ENCODE data around the gene SFI1. TPM values are rescaled to one million over a fixed set of nuclear protein-coding genes. Genes with fewer than 3 reads are reported as not detected.

The SFI1 gene
- total and polyA plus RNA-seq, 2 of the 4 experiments (the other 2 are of a cell fraction) = 9.9 to 12.0 TPM

DNA sequence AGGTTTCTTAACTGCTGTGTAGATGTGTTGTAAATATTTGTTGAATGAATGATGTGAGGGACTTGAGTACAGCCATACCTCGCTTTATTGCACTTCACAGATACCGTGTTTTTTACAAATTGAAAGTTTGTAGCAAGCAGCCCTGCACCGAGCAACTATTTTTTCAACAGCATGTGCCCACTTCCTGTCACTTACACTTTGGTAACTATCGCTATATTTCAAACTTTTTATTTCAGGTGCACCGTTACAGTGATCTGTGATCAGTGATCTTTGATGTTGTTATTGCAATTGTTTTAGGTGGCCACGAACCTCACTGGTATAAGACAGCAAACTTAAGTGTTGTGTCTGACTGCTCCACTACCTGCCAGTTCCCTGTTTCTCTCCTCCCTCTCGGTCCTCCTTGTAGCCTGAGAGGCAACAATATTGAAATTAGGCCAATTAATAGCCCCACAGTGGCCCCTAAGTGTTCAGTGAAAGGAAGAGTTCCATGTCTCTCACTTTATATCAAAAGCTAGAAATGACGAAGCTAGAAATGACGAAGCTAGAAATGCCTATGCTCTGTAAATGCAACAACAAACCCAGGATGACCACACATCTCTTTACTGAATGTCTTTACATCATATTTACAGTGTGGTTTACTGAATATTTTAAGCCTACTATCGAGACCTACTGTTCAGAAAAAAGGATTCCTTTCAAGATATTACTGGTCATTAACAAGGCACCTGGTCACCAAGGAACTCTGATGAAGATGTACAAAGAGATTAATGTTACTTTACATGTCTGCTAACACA, 1.0 kb downstream of the SFI1 start:
- Histone ChIP-seq H2AK9ac (replicated peaks; ENCODE audit: low read depth, low read length, poor library complexity) (peak overlapping the region; percentile 70), H3K36me3 (ENCODE audit: control insufficient read depth, insufficient read depth, low read length) (no peaks in the 10 kb centered on the region), H3K4ac (ENCODE audit: low read depth, low read length) (peak overlapping the region; percentile 57; the same call in 1 of the 2 replicates), H3K4me1 (ENCODE audit: control insufficient read depth, insufficient read depth, low read length) (no peaks in the 10 kb centered on the region), H3K4me3 (ENCODE audit: insufficient read depth, low read depth, low read length) (peak overlapping the region; percentile 77), H3K56ac (ENCODE audit: extremely low read depth, insufficient read depth, low read length) (no peak overlapping the region), H2BK120ac (ENCODE audit: low read depth, low read length) (no peak overlapping the region), H2BK20ac (ENCODE audit: low read depth, low read length) (no peak overlapping the region), H3K18ac (ENCODE audit: low read depth, low read length) (no peak overlapping the region), H2AFZ (replicated peaks; ENCODE audit: low read length, poor library complexity) (peak overlapping the region; percentile 94), H4K91ac (ENCODE audit: insufficient read depth, low read depth, low read length) (no peak overlapping the region), H3K9me1 (ENCODE audit: insufficient read depth, low read length) (peaks cover 3% of the 10 kb centered on the region; the same call in 1 of the 2 replicates), H2BK15ac (ENCODE audit: low read depth, low read length) (no peak overlapping the region), H3K23ac (ENCODE audit: low read depth, low read length) (peak overlapping the region; percentile 74; the same call in 1 of the 2 replicates), H4K20me1 (ENCODE audit: insufficient read depth, low read length) (no peaks in the 10 kb centered on the region), H2AK5ac (ENCODE audit: low read depth, low read length) (no peak overlapping the region), H3K79me1 (ENCODE audit: low read depth in 1 of 2, low read length in 2 of 2) (peaks cover 13 to 26% of the 10 kb centered on the region in 2 experiments), H4K8ac (ENCODE audit: low read depth in 2 of 2, low read length in 2 of 2) (peak overlapping the region; percentile 20 to 37; a peak in 2 of 4 replicates), H3K9ac (ENCODE audit: low read depth, low read length) (peak overlapping the region; percentile 63; the same call in 1 of the 2 replicates), H3K14ac (replicated peaks; ENCODE audit: low read depth, low read length) (no peak overlapping the region), H4K5ac (ENCODE audit: low read depth, low read length) (no peak overlapping the region), H3K9me3 (ENCODE audit: control insufficient read depth, insufficient read depth, low read length) (no peaks in the 10 kb centered on the region), H3K4me2 (ENCODE audit: low read depth, low read length) (peak overlapping the region; percentile 74), H3K27ac (ENCODE audit: insufficient read depth, low read length) (no peak overlapping the region; the same call in 1 of the 2 replicates), H2BK5ac (ENCODE audit: low read depth, low read length, poor library complexity, severe bottlenecking) (no peak overlapping the region), H3K27me3 (ENCODE audit: control insufficient read depth, insufficient read depth, low read length) (no peaks in the 10 kb centered on the region)
- ChIA-PET POLR2A (ENCODE audit: unreplicated experiment) (no interaction called here), CTCF (interaction anchor here (0.5 kb wide), 1 partner anchor 63 kb away, joined by 3 read pairs; no protein-coding TSS in a partner anchor)
- no CpG with 5 or more reads among the region's 10 CpGs for WGBS, 2 experiments (ENCODE audit: extremely low coverage in 2 of 2, insufficient read length in 1 of 2)
- ATAC-seq (ENCODE audit: low read depth) = no peak
- dilution Hi-C loops (cut with HindIII; ENCODE audit: low sequenced_read_pairs, unreplicated experiment) = no loop called here
- no peak for DNase-seq
- in situ Hi-C loops (cut with MboI; ENCODE audit: low sequenced_read_pairs) = no loop called here
- BruUV-seq (replicated peaks) = no TSS peak
- intact Hi-C loops (cut with micrococcal nuclease) = loop anchor here (2.0 to 5.0 kb wide), 2 partner anchors 35 to 135 kb away; no protein-coding TSS in a partner anchor
- no peak for TF ChIP-seq MXI1 (IDR thresholded peaks at IDR 0.05; ENCODE audit: borderline replicate concordance, low read depth, low read length)
- TF ChIP-seq MAZ (IDR thresholded peaks at IDR 0.05; ENCODE audit: borderline replicate concordance, low read depth, low read length) = no peak
- no peak for TF ChIP-seq RCOR1 (IDR thresholded peaks at IDR 0.05; ENCODE audit: insufficient replicate concordance, low read length)
- no peak for TF ChIP-seq RAD21 (IDR thresholded peaks at IDR 0.05; ENCODE audit: low read length)
- TF ChIP-seq, protein P1, sequence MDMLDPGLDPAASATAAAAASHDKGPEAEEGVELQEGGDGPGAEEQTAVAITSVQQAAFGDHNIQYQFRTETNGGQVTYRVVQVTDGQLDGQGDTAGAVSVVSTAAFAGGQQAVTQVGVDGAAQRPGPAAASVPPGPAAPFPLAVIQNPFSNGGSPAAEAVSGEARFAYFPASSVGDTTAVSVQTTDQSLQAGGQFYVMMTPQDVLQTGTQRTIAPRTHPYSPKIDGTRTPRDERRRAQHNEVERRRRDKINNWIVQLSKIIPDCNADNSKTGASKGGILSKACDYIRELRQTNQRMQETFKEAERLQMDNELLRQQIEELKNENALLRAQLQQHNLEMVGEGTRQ (IDR thresholded peaks at IDR 0.05; ENCODE audit: low read depth, low read length) = no peak
- TF ChIP-seq CEBPB (IDR thresholded peaks at IDR 0.05; ENCODE audit: low read depth, low read length) = no peak
- TF ChIP-seq FOS (IDR thresholded peaks at IDR 0.05; ENCODE audit: low read depth, low read length) = no peak
- no peak for TF ChIP-seq RFX5 (IDR thresholded peaks at IDR 0.05; ENCODE audit: low read depth, low read length)
- no peak for TF ChIP-seq POLR2A (IDR thresholded peaks at IDR 0.05; ENCODE audit: low read depth, low read length)
- no peak for TF ChIP-seq MAFK (IDR thresholded peaks at IDR 0.05; ENCODE audit: low read depth, low read length)
- no peak for TF ChIP-seq BHLHE40 (IDR thresholded peaks at IDR 0.05; ENCODE audit: low read depth, low read length)
- TF ChIP-seq SMC3 (IDR thresholded peaks at IDR 0.05; ENCODE audit: low read depth, low read length) = no peak
- no peak for TF ChIP-seq CHD1 (IDR thresholded peaks at IDR 0.05; ENCODE audit: low read depth, low read length)
- no peak for TF ChIP-seq NFE2L2 (IDR thresholded peaks at IDR 0.05; ENCODE audit: low read depth, low read length)
- TF ChIP-seq, protein P2, sequence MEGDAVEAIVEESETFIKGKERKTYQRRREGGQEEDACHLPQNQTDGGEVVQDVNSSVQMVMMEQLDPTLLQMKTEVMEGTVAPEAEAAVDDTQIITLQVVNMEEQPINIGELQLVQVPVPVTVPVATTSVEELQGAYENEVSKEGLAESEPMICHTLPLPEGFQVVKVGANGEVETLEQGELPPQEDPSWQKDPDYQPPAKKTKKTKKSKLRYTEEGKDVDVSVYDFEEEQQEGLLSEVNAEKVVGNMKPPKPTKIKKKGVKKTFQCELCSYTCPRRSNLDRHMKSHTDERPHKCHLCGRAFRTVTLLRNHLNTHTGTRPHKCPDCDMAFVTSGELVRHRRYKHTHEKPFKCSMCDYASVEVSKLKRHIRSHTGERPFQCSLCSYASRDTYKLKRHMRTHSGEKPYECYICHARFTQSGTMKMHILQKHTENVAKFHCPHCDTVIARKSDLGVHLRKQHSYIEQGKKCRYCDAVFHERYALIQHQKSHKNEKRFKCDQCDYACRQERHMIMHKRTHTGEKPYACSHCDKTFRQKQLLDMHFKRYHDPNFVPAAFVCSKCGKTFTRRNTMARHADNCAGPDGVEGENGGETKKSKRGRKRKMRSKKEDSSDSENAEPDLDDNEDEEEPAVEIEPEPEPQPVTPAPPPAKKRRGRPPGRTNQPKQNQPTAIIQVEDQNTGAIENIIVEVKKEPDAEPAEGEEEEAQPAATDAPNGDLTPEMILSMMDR (conservative IDR thresholded peaks at IDR 0.05; ENCODE audit: low read depth, low read length) = no peak

Data from IMR-90 (cell line).